ENCODE data around the gene NCAM1.

The NCAM1 gene

GRCh38 chr11:113114705-113115027 is 153.4 kb downstream of the NCAM1 start:
- no peak overlapping the region for H3K4me3 ChIP-seq (ENCODE audit: low read depth, low read length)
- no peak for TF ChIP-seq CTCF (IDR thresholded peaks at IDR 0.05; ENCODE audit: low read depth, low read length)

- no peak for TF ChIP-seq CTCF (IDR thresholded peaks at IDR 0.05; ENCODE audit: low read depth, low read length)
- no peak overlapping the region for H3K4me3 ChIP-seq (ENCODE audit: low read depth, low read length)
These were observed 156.9 kb downstream of the NCAM1 start for GRCh38 chr11:113118104-113118503.

DNA sequence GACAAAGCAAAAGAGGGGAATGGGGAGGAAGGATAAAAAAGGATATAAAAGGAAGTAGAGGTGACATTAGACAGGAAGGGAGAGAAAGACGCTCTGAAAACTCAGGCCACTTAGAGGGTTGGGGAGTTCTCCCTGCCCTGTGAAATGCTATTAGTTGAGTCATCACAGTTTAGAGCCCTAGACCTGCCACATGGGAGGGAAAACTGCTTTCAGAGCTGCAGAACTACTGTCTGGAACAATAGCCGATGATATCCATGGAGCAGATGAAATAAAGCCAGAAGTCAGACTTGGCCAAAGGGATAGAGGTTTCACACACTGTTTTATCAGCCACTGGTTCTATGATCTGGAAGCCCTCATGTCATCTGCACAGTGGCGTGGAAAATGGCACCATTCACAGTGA is 157.9 kb downstream of the NCAM1 start:
- no peak for TF ChIP-seq CTCF (IDR thresholded peaks at IDR 0.05; ENCODE audit: low read depth, low read length)
- no peak overlapping the region for H3K4me3 ChIP-seq (ENCODE audit: low read depth, low read length)

DNA sequence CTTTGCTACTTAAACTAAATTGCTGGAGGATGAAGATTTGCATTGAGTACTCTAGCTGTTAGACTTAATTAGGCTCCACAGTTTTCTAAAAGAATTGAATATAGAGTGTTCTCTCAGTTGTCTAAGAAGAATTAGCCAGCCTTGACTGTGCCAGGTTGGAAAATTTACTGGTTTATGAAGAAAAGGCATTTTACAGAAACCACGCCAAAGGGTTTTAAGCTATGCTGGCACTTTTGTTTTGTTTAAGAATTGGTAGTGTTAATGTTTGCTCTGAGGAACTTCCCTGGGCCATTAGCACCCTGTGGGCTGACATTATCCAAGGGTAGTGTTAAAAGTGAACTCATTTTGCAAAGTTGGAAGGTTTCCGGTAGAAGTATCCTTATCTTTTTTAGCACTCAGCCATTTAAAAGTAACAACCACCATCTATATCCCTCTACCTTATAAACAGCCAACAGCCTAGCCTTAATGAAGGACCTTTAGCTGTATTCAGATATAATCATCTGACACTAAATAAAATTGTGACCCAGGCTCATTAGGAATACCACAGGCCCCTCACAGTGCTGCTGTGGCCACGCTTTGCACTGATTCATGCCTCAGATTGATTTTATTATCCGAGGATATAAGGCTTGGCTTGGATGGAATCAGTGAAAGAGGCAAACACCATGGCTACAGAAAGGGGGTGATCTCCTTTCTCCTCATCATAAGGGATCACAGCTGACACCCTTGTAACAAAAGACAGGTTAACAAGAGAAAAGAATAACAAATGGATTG is 158.9 kb downstream of the NCAM1 start:
- no peak for TF ChIP-seq CTCF (IDR thresholded peaks at IDR 0.05; ENCODE audit: low read depth, low read length)
- no peak overlapping the region for H3K4me3 ChIP-seq (ENCODE audit: low read depth, low read length)

- TF ChIP-seq CTCF (IDR thresholded peaks at IDR 0.05; ENCODE audit: low read depth, low read length) = no peak
- H3K4me3 ChIP-seq (ENCODE audit: low read depth, low read length) = no peak overlapping the region
These were observed 160.5 kb downstream of the NCAM1 start for GRCh38 chr11:113121746-113122145.

DNA sequence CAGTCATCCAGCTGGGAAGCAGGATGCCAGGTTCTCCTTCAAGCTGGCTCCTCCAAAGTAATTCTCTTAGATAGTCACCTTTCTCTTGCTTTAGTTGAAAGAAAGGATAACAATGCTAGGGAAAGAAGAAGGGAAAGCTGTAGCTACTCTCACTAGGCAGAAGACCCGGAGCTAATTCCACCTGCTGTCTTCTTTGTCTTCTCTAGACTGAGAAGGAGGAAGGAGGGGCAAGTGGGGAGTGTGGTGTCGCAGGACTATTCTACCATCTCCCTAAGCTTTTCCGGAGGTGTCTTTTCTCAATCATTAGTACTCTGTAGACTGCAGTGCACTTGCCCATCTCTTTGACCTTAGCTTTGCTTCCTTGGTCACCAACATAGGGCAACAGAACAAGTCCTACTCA is 162.8 kb downstream of the NCAM1 start:
- TF ChIP-seq CTCF (IDR thresholded peaks at IDR 0.05; ENCODE audit: low read depth, low read length) = no peak
- no peak overlapping the region for H3K4me3 ChIP-seq (ENCODE audit: low read depth, low read length)

DNA sequence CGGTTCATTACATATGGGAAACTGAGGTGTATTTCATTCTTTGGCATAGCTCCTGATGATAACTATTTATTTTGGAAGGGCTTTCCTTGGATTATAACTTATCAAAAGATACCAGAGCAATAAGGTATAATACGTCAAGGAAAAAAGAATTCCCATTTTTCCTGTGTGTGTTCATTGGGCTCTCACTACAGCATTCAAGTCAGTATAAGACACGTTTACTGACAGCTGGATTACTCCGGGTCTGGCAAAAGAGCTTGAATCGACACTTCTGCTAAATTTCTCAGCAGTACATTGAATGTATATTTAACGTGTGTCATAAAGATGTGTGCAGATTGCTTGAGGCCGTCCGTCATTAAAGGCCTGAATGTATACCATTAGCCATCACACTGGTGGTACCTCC is 163.4 kb downstream of the NCAM1 start:
- TF ChIP-seq CTCF (IDR thresholded peaks at IDR 0.05; ENCODE audit: low read depth, low read length) = no peak
- H3K4me3 ChIP-seq (ENCODE audit: low read depth, low read length) = no peak overlapping the region

All from WI38 (cell line).